Measurements from ENCODE around the gene METRN.
"Not testable (repeated sequence)": the region's sequence is repeated elsewhere in the genome, so short reads cannot be mapped to it uniquely, and the experiment has no call there.

METRN gene

DNA sequence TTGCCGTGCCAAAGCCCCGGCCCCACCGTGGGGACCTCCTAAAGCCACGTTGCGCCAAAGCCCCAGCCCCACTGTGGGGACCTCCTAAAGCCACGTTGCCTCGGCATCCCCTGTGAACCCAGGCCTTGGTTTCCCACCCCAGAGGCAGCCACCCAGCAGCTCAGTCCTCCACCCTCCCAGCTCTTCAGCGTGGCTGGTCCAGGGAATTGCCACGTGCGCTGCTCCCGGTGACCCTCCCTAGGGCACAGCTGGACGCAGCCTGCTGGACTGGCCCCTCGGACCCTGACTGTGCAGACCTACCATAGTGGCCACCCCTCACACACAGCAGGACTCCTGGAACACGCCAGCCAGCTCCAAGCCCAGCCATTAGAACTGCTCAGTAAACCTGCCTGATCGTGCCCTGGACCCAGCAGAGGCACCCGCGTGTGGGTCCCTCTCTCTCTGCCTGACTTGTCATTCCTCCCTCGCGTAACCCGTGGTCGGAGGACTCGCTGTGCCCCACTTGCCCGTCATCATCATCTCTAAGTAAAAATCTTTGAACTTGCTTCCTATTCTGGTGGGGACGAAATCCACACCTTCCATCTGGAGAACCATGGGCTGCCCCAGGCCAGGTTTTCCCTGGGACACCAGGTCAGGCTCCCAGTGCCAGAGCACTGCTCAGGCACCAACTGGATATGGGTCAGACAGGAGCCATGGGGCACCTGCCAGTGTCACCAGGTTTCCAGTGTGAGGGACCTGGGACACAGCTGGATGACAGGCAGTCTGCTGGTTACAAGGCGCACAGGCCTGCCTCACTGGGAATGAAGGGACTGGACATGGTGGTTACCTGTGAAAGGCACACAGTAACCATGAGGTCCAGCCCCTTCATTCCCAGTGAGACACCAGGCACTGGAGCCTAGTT is 20.3 kb downstream of the METRN start:
- DNase-seq (ENCODE audit: low spot score) = no peak

DNA sequence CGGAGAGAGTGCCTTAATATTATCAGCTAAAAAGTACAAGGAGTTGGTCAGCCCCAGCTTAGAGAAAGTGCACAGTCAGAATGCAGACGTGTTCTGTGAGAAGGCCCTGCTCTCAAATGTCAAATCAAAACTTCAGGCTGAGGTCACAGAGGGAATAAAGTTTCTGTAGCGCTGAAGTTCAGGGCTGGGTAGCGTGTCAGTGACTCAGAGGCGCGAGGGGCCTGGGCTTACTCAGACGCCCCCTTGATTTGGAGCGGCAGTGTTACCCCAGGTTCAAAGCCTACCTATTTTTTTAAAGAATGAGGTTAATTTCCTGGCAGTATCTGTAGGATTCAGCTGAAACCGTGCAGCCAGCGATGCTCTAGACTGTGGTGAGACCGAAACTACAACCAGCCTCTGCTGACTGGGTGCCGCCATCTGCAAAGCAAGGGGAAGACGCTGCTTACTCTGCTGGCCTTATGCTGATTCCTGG is 21.1 kb downstream of the METRN start:
- DNase-seq (ENCODE audit: low spot score) = no peak

DNA sequence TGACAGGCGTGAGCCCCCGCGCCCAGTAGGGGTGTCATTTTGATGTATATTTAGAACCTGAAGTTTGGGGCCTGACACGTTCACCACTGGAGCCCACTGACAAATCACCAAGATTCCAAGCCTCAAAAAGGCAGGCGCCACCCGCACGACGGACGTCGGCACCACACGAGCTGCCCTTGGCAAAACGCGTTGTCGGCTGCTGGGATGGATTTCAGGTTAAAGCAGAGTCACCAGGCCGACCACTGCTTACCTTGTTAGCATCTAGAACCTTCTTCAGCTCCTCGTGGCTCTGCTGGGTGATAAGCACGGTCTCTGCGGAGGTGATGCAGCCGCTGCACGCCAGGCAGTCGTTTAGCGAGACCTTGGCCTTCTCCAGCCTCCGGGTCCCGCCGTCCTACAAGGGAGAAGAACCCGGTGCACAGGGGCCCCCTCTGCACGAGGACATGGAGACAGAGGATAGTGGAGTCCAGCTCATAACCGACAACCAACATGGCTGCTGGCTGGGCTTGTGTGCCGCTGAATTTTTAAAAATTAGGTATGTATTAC is 22.1 kb downstream of the METRN start:
- DNase-seq (ENCODE audit: low spot score) = no peak

- no peak for DNase-seq (ENCODE audit: low spot score)
Observed at GRCh38 chr16:739560-740458, 24.9 kb downstream of the METRN start.

- no peak for DNase-seq (ENCODE audit: low spot score)
Observed at GRCh38 chr16:740459-740763, 25.5 kb downstream of the METRN start.

- peak; percentile 98 for DNase-seq (ENCODE audit: low spot score)
Observed at GRCh38 chr16:740764-741505, 26.0 kb downstream of the METRN start, which contains the start of gene CIAO3. Gene CIAO3 (minus strand): TSS chr16:740997. CDS start chr16:740985, 12 bp downstream.

GRCh38 chr16:741986-742629 is 27.2 kb downstream of the METRN start:
- DNase-seq (ENCODE audit: low spot score) = no peak

DNA sequence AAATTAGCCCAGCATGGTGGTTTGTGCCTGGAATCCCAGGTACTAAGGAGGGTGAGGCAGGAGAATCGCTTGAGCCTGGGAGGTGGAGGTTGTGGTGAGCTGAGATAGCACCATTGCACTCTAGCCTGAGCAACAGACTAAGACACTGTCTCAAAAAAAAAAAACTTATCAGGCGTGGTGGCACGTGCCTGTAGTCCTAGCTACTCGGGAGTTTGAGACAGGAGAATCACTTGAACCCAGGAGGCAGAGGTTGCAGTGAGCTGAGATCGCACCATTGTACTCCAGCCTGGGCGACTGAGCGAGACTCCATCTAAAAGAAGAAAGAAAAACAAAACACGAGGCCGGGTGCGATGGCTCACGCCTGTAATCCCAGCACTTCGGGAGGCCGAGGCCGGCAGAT is 28.0 kb downstream of the METRN start:
- not testable (repeated sequence) for DNase-seq (ENCODE audit: low spot score)

- peak; percentile 47 for DNase-seq (ENCODE audit: low spot score)
Observed at GRCh38 chr16:743794-744500, 29.0 kb downstream of the METRN start.

DNA sequence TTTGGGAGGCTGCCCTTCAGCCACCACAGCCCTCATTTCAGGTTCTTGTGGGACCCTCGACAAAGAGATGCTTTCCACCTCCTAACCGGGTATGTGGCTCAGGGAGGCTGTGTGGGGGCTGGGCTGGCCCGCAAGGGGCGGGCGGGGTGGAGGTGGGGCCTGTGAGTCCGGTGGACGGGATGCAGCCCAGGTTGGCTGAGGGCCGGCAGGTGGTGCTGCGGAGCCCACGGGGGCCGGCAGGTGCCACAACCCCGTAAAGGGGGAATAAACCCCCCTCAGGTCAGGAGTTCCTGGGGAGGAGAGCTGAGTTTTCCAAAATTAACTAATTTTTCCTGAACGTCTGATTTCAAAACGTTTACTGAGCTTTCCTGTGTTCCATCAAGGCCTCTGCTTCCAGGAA is 30.8 kb downstream of the METRN start:
- DNase-seq (ENCODE audit: low spot score) = peak; percentile 69

GRCh38 chr16:746637-747036 is 31.7 kb downstream of the METRN start:
- DNase-seq (ENCODE audit: low spot score) = no peak

DNA sequence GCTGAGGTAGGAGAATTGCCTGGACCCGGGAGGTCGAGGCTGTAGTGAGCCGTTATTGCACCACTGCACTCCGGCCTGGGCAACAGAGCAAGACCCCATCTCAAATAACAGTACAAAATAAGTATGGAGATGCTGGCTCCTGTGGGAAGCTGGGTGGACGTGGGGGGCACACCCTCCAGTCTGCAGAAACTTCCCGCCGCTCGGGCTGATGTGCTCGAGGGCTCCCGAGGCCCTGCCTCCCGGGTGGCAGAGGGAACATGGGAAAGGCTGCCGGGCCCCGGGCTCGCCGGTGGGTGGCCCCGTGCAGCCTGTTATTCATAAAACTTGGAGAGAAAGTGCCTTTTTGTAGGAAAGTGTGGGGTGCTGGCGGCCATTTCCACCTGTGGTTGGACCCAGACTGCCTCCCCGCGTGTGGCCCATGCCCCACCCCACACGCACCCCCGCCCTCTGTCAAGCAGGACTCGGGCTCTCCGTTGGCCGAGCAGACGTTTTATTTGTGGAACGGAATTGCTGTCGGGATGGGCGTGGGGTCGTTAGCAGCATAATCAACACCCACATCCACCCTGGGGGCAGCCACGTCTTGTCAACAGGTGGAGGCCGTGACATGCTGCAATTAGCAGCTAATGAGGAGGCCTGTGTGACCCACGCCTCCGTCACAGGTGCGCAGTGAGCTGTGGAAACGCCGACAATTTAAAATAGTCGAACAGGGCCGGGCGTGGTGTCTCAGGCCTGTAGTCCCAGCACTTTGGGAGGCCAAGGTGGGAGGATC is 33.2 kb downstream of the METRN start:
- no peak for DNase-seq (ENCODE audit: low spot score)

GRCh38 chr16:749010-749409 is 34.1 kb downstream of the METRN start:
- no peak for DNase-seq (ENCODE audit: low spot score)

GRCh38 chr16:750485-750884 is 35.6 kb downstream of the METRN start:
- no peak for DNase-seq (ENCODE audit: low spot score)

DNA sequence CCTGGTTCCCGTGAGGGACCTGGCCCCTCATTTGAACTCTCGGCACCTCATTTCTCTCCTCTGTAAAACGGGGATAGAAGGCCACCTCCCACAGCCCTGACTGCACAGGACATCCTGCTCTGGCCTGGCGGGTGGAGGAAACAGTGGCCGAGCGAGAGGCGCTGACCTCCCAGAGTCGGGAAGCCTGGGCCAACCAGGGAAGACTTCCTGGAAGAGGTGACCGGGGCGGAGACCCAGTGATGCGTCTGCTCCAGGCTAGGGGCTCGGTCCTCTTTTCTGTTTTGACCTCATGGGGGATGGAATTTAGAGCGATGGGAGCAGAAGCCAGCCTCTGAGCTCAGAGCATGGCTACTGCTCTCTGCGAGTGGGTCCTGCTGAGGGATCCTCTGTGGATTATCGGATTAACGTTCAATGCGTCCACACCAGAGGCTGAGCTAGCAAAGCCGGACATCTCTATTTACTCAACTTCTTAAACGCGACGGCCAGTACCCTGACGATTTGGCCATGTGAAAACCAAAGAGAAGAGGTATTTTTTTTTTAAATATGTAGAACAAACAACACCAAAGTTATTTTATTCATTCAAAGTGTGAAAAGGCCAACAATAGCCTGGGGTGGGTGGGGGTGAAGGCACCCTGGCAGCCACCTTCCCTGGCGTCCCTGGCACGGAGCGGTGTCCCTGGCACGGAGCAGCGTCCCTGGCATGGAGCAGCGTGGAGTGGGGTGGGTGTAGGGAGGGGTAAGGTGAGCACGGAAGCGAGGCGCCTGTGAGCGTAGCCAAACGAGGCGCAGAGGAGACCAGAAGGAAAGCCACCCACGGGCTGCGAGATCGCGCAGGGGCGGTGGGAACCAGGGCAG is 36.5 kb downstream of the METRN start:
- no peak for DNase-seq (ENCODE audit: low spot score)

DNA sequence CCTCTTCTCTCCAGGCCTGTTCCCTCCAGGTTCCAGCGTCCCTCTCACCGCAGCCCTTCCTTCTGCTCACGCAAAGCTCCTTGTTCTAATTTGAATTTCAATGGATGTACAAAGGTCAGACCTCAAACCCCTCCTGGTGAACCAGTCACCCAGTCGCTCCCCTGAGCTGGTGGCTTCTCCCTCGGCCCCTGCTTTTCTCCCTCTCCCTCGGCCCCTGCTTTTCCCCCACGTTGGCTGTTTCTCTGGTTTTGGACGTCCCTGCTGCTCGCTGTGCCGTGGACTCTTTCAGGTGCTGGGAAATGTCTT is 37.0 kb downstream of the METRN start:
- no peak for DNase-seq (ENCODE audit: low spot score)

GRCh38 chr16:754121-754607 is 39.2 kb downstream of the METRN start:
- DNase-seq (ENCODE audit: low spot score) = not testable (repeated sequence)

- no peak for DNase-seq (ENCODE audit: low spot score)
Observed at GRCh38 chr16:754656-755055, 39.7 kb downstream of the METRN start.

DNA sequence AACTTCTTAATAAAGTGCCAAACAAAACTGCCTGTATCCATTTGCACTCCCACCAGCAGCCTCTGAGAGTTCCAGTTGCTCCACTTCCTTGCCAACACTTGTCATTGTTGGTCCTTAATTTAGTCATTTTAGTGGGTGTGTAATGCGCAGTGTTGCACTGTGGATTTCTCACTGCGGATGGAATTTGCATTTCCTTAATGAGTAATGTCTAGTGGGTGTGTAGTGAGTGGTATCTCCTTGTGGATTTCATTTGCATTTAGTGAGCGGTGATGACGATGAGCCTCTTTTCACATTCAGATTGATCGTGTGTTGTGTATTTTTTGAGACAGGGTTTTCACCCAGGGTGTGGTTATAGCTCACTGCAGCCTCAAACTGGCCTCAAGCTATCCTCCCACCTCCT is 41.5 kb downstream of the METRN start:
- DNase-seq (ENCODE audit: low spot score) = no peak
